Stimulated activated CD4-positive, alpha-beta T cell treated with anti-CD3 and anti-CD28 coated beads, Interleukin-4, amount 100 ng/mL, for 48 hours (primary cell): Measurements from ENCODE around the gene LACTBL1.
"Not testable (repeated sequence)": the region's sequence is repeated elsewhere in the genome, so short reads cannot be mapped to it uniquely, and the experiment has no call there.

Experiments
- DNase-seq, 2 donors: peaks; one replicate each; pipeline ENCODE4 v3.0.0-alpha.2; 2020; ENCODE audit warnings: low read depth in 2 of 2

LACTBL1 gene

DNA sequence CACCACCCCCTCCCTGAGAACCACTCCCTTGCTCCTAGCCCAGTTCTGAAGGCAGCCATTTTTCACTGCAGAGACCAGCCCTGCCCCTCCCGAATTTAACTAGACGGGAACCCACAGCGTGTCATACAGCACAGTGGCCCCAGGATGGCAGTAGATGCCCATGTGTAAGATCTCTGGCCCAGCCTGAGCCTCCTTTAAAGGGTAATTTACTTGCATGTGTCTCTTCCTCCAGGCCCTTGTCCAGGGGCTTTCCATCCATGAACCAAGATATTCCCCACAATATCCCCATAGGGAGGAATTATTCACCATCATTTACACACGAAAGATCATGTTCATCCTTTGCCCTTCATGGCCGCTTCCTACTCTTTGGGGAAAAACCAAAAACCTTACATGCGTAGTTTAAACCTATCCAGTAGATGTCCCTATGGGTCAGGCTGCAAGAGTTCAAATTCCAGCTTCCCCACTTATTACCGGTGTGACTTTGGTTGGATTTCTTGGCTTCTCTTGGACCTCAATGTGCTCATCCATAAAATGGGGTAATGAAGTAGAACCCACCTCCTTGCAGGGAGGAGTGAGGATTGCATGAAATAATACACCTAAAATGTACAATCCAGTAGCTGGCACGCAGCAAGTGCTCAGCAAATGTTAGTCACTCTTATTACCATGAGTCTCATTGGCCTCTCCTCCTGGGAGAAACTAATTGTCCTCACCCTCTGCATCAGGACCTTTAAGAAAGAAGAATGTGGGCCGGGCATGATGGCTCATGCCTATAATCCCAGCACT, 4.0 kb upstream of the LACTBL1 start:
- DNase-seq, result peak; percentile 15 to 33

DNA sequence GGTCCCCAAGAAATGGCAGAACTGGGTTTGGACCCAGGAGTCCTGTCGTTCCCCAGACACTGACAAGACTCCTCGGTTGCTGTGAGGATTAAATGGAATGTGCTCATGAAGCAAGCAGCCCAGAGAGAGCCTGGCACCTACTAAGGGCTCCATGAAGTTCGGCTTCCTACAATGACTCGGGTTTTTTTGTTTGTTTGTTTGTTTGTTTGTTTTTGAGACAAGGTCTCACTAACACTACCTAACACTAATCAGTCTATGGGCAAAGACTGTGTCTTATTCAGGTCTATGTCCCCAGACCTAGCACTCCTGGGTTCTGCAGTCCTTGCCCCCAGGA, 3.4 kb upstream of the LACTBL1 start:
- no peak for DNase-seq

DNA sequence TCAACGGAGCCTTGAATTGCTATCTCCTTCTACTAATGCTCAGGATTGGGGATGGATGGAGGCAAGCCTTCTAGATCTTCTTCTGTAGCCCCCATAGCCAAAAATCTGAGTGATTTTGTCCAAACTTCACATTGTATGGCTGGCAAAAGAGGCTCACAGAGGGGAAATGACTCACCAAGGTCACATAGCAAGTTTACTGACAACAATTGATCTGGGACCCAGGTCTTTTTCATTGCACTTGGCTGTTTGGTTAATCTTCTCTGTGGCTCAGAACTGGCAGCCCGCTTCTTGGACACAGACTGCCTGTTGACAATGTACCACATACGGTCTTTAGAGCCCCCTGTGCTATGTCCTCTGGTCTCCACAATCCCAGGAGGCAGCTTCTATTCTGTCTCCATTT, 3.0 kb upstream of the LACTBL1 start:
- no peak for DNase-seq

DNA sequence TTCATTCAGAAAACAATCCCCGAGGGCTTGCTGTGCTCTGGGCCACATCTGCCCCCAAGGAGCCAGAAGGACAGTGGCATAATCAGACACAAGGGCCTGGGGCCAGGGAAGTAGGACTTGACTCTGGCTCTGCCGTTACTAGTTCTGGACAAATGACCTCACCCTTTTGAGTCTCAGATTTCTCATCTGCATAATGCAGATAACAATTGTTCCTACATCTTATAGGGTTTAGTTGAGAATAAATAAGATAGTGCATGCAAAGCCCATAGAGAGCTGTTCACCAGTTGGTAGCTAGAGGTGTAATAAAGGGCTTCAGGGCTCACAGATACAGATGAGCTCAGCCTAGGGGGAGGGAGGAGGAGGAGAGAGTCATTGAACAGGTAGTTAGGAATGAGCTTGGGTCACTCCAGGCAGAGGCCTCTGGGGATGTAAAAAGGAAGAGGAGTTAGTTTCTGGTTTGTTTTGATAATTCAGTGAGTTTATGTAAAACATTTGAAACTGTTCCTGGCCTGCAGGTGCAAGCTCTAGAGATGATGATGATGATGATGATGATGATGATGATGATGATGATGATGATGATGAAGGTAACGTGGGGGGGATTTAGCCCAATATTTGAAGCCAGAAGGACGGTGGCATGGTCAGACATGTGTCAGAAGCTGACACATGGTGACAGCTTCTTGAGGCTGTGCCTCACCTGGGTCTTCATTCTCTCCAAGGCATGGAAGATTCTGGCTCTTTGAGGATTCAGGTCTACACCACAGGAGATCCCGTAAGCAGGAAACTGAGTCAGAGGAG, 858 bp downstream of the LACTBL1 start:
- DNase-seq, result no peak

DNA sequence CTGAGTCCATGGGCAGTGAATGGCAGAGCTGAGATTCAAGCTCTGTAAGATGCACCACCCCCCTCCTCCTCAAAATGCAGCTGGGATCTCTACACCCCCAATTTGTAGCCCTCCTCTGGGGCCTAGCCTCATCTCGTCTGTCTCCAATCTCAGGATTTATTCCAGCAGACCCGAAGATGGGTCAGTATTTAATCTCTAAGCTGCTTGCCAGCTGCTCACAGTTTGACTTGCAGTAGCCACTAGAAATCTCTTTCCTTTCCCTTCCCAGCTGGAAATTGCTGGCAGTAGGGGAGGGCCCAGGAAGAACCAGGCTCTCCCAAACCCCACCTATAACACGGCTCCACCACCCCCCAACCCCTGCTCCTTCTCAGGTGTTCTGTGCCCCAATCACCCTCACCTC, 1.5 kb downstream of the LACTBL1 start:
- DNase-seq, result no peak

- no peak for DNase-seq
These were observed 2.6 kb downstream of the LACTBL1 start for GRCh38 chr1:22970096-22970495.

GRCh38 chr1:22969304-22969709, 3.4 kb downstream of the LACTBL1 start:
- no peak for DNase-seq

- no peak for DNase-seq
These were observed 4.8 kb downstream of the LACTBL1 start for GRCh38 chr1:22967833-22968232.

DNA sequence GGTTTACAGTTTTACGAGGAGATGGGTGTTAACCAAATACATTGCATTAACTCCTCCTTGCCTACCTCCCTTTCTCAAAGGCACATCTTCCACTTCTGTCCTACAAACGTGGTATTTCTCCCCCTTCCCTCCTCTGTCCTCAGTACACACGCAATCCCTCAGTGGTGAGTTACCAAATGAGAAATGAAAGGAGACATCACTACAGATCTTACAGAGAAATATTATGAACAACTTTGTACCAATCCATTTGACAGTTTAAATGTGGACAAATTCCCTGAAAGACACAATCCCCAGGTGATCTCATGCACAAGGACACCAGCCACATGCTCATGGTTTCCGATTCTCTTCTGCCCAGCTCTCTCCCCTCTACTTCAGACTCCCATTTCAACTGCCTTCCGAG, 6.4 kb downstream of the LACTBL1 start:
- DNase-seq, result no peak

DNA sequence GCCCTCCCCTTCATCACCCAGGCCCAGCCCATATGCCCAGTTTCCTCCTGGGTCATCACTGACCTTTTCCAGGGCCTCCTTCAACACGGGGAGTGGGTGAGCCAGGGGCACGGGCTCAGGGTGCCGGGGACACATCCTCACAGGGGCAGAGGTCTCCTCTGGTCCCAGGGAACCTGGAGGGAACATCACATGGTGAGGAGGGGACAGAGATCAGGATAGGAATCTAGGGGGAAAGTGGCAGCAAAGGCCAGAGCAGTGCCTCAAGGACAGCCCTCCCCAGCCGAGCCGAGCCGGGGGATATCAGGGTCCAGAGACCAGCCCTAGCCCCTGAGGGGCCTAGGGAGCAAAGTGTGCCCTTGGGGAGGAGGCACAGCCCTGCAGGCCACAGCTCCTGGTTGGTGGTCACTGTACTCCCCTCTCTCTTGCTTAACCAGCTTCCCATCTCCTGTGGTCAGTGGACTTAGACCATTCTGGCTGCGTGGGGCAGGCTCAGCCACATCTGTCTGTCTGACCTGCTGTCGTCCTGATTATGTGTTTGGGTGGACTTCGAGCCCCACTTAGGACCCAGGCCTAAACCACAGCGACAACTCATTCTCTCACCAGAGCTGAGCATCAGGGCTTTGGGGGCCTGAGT, 9.5 kb downstream of the LACTBL1 start:
- no peak for DNase-seq

- no peak for DNase-seq
These were observed 10.1 kb downstream of the LACTBL1 start for GRCh38 chr1:22962558-22962957.

DNA sequence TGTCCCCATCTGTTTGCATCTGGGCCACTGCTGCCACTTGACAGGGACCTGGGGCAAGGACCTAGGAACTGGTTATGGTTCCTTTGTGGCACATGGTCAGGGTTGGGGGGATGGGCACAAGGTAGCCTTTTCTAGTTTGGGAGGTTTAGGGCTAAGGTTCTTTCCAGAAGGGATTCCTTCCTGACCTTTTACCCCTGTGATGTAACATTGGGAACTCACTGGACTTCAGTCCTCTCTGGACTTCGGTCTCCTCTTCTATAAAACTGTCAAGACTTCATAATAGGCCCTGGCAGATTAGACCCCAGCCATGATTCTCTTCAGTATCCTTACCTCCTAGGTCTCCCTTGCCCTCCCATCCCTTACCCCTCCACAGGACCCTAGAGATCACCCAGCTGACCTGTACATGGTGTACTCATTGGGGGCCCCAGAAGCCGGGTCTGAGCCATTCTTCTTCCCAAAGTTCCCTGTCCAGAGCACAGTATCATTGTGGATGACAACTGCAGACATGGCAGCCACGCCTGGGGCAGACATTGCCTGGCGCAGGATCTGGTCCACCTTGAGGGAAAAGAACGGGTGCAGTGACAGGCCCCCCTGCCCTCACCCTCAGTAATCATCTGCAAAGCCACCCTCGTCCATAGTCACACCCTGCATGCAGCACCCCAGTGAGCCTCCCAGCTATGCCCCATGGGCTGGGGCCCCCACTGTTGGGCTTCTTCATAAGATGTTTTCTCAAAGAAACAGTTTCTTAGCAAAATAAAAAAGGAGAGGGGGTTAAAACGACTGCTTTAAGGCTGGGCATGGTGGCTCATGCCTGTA, 12.9 kb downstream of the LACTBL1 start:
- no peak for DNase-seq

DNA sequence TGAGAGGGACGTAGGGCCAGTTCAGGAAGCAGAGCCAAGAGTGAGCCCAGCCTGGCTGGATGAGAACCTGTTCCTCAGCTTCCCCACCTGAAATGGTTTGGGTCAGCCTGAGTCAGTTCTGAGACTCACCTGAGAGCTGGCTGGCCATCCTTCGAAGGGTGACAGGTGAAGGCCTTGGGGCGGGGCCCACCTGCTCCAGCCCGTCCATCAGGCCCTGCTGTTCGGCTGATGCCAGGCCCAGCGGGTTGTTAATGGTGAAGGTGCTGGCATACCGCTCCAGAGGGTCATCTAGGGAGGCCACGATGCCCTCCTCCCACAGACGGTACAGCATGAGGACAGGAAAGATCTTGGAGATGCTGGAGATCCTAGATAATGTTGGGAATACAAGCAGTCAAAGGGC, 14.1 kb downstream of the LACTBL1 start:
- no peak for DNase-seq

DNA sequence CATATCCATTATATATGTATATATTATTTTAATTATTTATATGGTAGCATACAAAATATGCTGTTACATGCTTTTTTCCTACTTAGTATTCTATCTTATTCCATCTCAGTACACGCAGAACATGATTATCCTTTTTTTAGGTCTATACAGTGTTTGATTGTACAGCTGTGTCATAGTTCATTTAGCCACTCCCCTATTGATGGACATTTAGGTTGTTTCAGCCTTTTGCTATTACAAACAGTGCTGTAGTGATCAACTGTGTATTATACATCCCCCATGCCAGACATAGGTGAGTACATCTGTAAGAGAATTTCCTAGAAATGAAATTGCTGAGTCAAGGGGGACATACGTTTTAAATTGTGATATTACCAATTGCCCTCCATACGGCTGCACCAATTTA, 15.6 kb downstream of the LACTBL1 start:
- DNase-seq, result no peak

- no peak for DNase-seq
These were observed 17.5 kb downstream of the LACTBL1 start for GRCh38 chr1:22955146-22955545.

- DNase-seq, result no peak
These were observed 18.9 kb downstream of the LACTBL1 start for GRCh38 chr1:22953740-22954141.

- no peak for DNase-seq
These were observed 19.5 kb downstream of the LACTBL1 start for GRCh38 chr1:22953057-22953739.

GRCh38 chr1:22952694-22953056, 20.0 kb downstream of the LACTBL1 start:
- no peak for DNase-seq

GRCh38 chr1:22951796-22952195, 20.9 kb downstream of the LACTBL1 start:
- no peak for DNase-seq

DNA sequence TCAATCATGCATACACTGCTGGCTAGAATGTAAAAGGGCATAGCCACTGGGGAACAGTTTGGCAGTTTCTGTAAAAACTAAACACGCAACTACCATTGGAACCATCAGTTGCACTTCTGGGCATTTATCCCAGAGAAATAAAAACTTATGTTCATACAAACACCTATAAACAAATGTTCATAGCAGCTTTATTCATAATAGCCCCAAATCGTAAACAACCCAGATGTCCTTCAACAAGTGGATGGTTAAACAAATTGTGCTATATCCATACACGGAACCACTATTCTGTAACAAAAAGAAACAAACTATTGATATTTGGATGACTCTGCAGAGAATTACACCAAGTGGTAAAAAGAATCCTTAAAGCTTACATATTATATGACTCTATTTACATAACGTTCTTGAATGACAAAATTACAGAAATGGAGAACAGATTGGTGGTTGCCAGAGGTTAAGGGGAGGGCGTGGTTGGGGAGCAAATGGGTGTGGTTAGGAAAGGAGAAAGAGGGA, 22.8 kb downstream of the LACTBL1 start:
- no peak for DNase-seq

- not testable (repeated sequence) for DNase-seq
These were observed 27.5 kb downstream of the LACTBL1 start for GRCh38 chr1:22945171-22945570.
